NCI-H1048 (cell line): Measurements from ENCODE around the gene TPSB2.

Experiments
- DNase-seq: peaks from one replicate; lab custom pipeline; 2025; lab: John Stamatoyannopoulos, UW

The TPSB2 gene

DNA sequence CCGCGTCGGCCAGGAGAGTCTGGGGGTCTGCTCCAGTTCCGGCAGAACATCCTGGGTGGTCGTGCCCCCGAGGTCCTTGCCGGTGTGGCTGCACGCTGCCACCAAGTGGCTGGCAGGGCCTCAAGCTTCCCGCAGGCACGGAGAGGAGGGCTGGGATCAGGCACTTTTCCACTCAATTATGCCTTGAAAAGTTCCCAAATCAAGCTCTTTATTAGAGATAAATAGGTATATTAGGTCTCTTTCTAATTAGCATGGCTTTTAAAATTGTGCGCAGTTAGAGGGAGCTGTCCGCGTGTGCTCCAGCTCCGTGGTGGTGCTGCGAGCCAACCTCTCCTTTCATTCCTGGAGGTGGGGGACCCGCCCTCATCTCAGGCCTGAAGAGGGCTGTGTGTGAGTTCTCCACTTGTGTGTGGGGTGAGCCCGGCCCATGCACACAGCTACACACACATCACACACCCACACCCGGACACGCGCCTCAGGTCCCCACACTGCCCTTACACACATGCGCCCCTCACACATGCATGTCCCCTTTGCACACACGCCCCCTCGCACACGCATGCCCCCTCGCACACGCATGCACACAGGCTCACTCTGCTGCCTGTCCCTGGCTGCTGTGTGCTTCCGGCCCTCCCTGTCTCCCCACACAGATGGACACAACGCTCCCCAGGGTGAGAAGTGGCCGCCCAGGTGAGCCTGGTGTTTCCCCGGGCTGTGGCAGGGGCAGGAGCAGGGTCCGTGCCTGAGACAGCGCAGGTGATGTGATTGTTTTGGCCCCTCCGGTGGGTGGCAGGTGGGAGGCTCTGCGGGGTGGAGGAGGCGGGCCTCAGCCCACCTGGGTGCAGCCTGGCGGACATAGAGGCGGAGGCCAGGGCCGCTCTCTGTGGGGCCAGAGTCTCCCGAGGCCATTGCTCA is 48.3 kb downstream of the TPSB2 start:
- DNase-seq: no peak

DNA sequence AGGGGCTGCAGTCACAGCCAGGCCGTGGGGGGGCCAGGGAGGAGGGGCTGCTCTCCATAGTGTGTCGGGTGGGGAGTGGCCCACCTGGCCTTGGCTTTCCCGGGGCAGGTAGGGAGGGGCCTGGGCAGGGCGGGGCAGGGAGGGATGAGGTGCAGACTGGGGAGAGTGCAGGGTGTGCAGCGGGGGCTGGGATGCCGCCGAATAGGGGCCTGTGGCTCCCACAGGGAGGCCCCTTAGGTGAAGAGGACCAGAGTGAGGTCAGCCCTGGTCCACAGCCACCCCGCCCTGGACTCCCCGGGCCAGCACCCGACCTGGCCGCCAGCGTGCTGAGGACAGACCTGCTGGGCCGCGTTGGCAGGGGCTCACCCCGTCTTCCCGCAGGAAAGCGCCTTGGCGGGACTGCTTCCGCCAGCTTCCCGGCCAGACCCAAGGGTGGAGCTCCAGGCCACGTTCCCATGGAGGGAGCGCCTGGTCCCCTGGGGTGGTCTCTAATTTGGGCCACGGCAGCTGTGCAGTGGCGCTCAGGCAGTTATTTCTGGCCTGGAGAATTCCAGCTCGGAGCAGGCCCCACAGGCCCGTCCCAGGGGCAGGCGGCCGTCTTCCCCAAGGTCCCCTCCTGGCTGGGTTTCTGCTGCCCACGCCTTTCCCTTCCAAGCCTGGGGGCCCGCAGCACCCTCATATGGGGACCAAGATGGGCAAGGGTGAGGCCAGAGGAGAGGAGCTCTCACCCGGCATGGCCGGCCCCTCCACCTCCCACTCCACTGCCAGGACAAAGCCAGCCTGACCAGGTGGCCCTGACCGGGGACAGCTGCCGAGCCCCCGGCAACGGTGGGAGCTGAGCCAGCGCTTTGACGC is 49.2 kb downstream of the TPSB2 start:
- no peak for DNase-seq
